ENCODE results near the gene GARNL3. TPM values are rescaled to one million over a fixed set of nuclear protein-coding genes. Genes with fewer than 3 reads are reported as not detected.

The GARNL3 gene
- total RNA-seq, 3 donors from 2014 or later: 13.4 to 44.8 (median 26.2) TPM

GRCh38 chr9:127292415-127292814, 27.8 kb downstream of the GARNL3 start:
- no peak for DNase-seq (ENCODE audit: low spot score in 2 of 2)
- no peaks in the 10 kb centered on the region for H3K36me3 ChIP-seq
- no peaks in the 10 kb centered on the region for H3K4me1 ChIP-seq
- H3K27me3 ChIP-seq: no peaks in the 10 kb centered on the region
- H3K4me3 ChIP-seq: no peak overlapping the region
- no peaks in the 10 kb centered on the region for H3K9me3 ChIP-seq
- TF ChIP-seq POLR2AphosphoS5 (IDR thresholded peaks at IDR 0.05): no peak
- TF ChIP-seq CTCF (IDR thresholded peaks at IDR 0.05): no peak
- no peak for TF ChIP-seq POLR2A (IDR thresholded peaks at IDR 0.05)
- peak overlapping the region in 1 of 2 donors; percentile 34 for H3K27ac ChIP-seq
- intact Hi-C loops (cut with DNase I; ENCODE audit: low total_unique reads): no loop called here

DNA sequence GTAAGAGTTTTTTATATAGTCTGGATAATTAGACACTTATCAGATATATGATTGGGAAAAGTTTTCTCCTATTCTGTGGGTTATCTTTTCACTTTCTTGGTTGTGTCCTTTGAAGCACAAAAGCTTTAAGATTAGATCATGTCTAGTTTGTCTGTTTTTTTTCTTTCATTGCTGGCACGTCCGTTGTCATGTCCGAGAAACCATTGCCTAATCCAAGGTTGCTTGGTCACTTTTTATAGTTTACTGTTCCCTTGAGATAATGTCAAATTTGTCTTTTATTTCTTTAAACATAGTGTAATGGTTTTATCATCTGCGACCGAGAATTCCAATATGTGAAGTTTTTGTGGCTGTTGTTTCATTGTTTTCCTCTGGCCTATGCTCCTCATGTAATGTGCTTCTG, 28.8 kb downstream of the GARNL3 start:
- DNase-seq (ENCODE audit: low spot score in 2 of 2): no peak
- Histone ChIP-seq H3K27me3 (no peaks in the 10 kb centered on the region), H3K36me3 (no peaks in the 10 kb centered on the region), H3K9me3 (no peaks in the 10 kb centered on the region), H3K4me1 (no peaks in the 10 kb centered on the region), H3K4me3 (no peak overlapping the region), H3K27ac (peak overlapping the region; percentile 54 to 64)
- TF ChIP-seq POLR2A (IDR thresholded peaks at IDR 0.05) (no peak), POLR2AphosphoS5 (IDR thresholded peaks at IDR 0.05) (no peak), CTCF (IDR thresholded peaks at IDR 0.05) (no peak)
- intact Hi-C loops (cut with DNase I; ENCODE audit: low total_unique reads): no loop called here

GRCh38 chr9:127293767-127294166, 29.2 kb downstream of the GARNL3 start:
- Histone ChIP-seq H3K36me3 (no peaks in the 10 kb centered on the region), H3K27ac (peak overlapping the region; percentile 54 to 64), H3K4me1 (no peaks in the 10 kb centered on the region), H3K4me3 (no peak overlapping the region), H3K9me3 (no peaks in the 10 kb centered on the region), H3K27me3 (no peaks in the 10 kb centered on the region)
- DNase-seq (ENCODE audit: low spot score in 2 of 2): no peak
- intact Hi-C loops (cut with DNase I; ENCODE audit: low total_unique reads): no loop called here
- TF ChIP-seq CTCF (IDR thresholded peaks at IDR 0.05) (no peak), POLR2A (IDR thresholded peaks at IDR 0.05) (no peak), POLR2AphosphoS5 (IDR thresholded peaks at IDR 0.05) (no peak)

- Histone ChIP-seq H3K27ac (no peak overlapping the region), H3K9me3 (no peaks in the 10 kb centered on the region), H3K36me3 (no peaks in the 10 kb centered on the region), H3K27me3 (no peaks in the 10 kb centered on the region), H3K4me1 (no peaks in the 10 kb centered on the region), H3K4me3 (no peak overlapping the region)
- intact Hi-C loops (cut with DNase I; ENCODE audit: low total_unique reads): no loop called here
- TF ChIP-seq CTCF (IDR thresholded peaks at IDR 0.05): no peak
- TF ChIP-seq POLR2A (IDR thresholded peaks at IDR 0.05): no peak
- TF ChIP-seq POLR2AphosphoS5 (IDR thresholded peaks at IDR 0.05): no peak
- no peak for DNase-seq (ENCODE audit: low spot score in 2 of 2)
These were observed 30.4 kb downstream of the GARNL3 start for GRCh38 chr9:127295005-127295404.

DNA sequence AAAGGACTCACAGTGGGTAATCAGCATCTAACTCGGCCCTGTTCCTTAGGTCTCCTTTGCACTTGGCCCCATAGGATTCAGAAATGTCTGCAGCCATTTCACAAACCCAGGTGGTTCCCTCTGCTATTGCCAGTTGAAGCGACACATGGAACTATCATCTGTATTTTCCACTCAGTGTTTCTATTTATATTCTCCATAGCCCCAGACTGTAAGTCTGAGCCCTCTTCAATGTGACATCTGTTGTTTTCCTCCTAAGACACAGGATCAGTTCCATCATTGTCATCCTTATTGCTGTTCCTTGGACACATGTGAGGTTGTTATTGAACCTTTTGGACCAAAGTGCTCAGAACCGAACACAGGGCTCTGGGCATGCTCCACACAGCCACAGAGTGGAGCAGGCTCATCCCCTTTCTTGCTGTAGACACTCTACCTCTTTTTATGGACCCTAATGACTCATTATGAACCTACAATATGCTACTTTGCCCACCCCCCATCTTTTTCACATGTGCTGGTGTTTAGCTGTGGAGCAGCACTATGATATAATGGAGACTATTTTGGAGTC, 36.4 kb downstream of the GARNL3 start:
- no peak overlapping the region for H3K27ac ChIP-seq
- H3K27me3 ChIP-seq: no peaks in the 10 kb centered on the region
- no peak overlapping the region for H3K4me3 ChIP-seq
- H3K36me3 ChIP-seq: no peaks in the 10 kb centered on the region
- no peak for DNase-seq (ENCODE audit: low spot score in 2 of 2)
- H3K9me3 ChIP-seq: no peaks in the 10 kb centered on the region
- no peaks in the 10 kb centered on the region for H3K4me1 ChIP-seq
- TF ChIP-seq POLR2AphosphoS5 (IDR thresholded peaks at IDR 0.05): no peak
- no peak for TF ChIP-seq POLR2A (IDR thresholded peaks at IDR 0.05)
- TF ChIP-seq CTCF (IDR thresholded peaks at IDR 0.05): no peak
- intact Hi-C loops (cut with DNase I; ENCODE audit: low total_unique reads): no loop called here

All from breast epithelium (tissue), 4 donors.